Measurements from ENCODE around the gene NHLRC3. TPM values are rescaled to one million over a fixed set of nuclear protein-coding genes. Genes with fewer than 3 reads are reported as not detected.
A peak's percentile ranks its signal among the peaks of the same experiment; 100 is the strongest.

NHLRC3 gene
- total RNA-seq, 4 donors from 2014 or later = 13.8 to 59.0 (median 26.6) TPM

- TF ChIP-seq POLR2A (IDR thresholded peaks at IDR 0.05) (no peak), CTCF (IDR thresholded peaks at IDR 0.05) (no peak)
- no peak for DNase-seq
- Histone ChIP-seq H3K27me3 (no peaks in the 10 kb centered on the region), H3K9me3 (no peaks in the 10 kb centered on the region), H3K36me3 (no peaks in the 10 kb centered on the region), H3K4me3 (peak overlapping the region; percentile 92 to 98), H3K4me1 (no peaks in the 10 kb centered on the region), H3K27ac (peak overlapping the region; percentile 84 to 90)
- intact Hi-C loops (cut with DNase I; ENCODE audit: low total_unique reads) = no loop called here
Measured at GRCh38 chr13:39039041-39039440, 785 bp downstream of the NHLRC3 start.

- Histone ChIP-seq H3K27ac (no peak overlapping the region), H3K9me3 (no peaks in the 10 kb centered on the region), H3K27me3 (no peaks in the 10 kb centered on the region), H3K4me1 (no peaks in the 10 kb centered on the region), H3K36me3 (no peaks in the 10 kb centered on the region), H3K4me3 (no peak overlapping the region)
- TF ChIP-seq POLR2A (IDR thresholded peaks at IDR 0.05) (no peak), CTCF (IDR thresholded peaks at IDR 0.05) (no peak)
- intact Hi-C loops (cut with DNase I; ENCODE audit: low total_unique reads) = no loop called here
- DNase-seq = no peak
Measured at GRCh38 chr13:39040206-39040605, 1.9 kb downstream of the NHLRC3 start.

GRCh38 chr13:39044536-39044935 lies 6.3 kb downstream of the NHLRC3 start:
- Histone ChIP-seq H3K36me3 (no peaks in the 10 kb centered on the region), H3K4me1 (no peaks in the 10 kb centered on the region), H3K9me3 (no peaks in the 10 kb centered on the region), H3K27ac (no peak overlapping the region), H3K27me3 (no peaks in the 10 kb centered on the region), H3K4me3 (no peak overlapping the region)
- intact Hi-C loops (cut with DNase I; ENCODE audit: low total_unique reads) = no loop called here
- no peak for TF ChIP-seq CTCF (IDR thresholded peaks at IDR 0.05)
- no peak for TF ChIP-seq POLR2A (IDR thresholded peaks at IDR 0.05)
- no peak for DNase-seq

GRCh38 chr13:39047560-39047959 lies 9.3 kb downstream of the NHLRC3 start:
- Histone ChIP-seq H3K36me3 (no peaks in the 10 kb centered on the region), H3K27ac (no peak overlapping the region), H3K4me3 (no peak overlapping the region), H3K27me3 (no peaks in the 10 kb centered on the region), H3K9me3 (no peaks in the 10 kb centered on the region), H3K4me1 (no peaks in the 10 kb centered on the region)
- TF ChIP-seq CTCF (IDR thresholded peaks at IDR 0.05) (no peak), POLR2A (IDR thresholded peaks at IDR 0.05) (no peak)
- no peak for DNase-seq
- intact Hi-C loops (cut with DNase I; ENCODE audit: low total_unique reads) = no loop called here

- TF ChIP-seq CTCF (IDR thresholded peaks at IDR 0.05) (no peak), POLR2A (IDR thresholded peaks at IDR 0.05) (no peak)
- Histone ChIP-seq H3K36me3 (no peaks in the 10 kb centered on the region), H3K9me3 (no peaks in the 10 kb centered on the region), H3K4me3 (no peak overlapping the region), H3K27ac (no peak overlapping the region), H3K4me1 (no peaks in the 10 kb centered on the region), H3K27me3 (no peaks in the 10 kb centered on the region)
- intact Hi-C loops (cut with DNase I; ENCODE audit: low total_unique reads) = no loop called here
- DNase-seq = no peak
Measured at GRCh38 chr13:39048806-39049205, 10.6 kb downstream of the NHLRC3 start.
